GM18907 (cell line): ENCODE results near the gene TBCD.
"Not testable (repeated sequence)": the region's sequence is repeated elsewhere in the genome, so short reads cannot be mapped to it uniquely, and the experiment has no call there.

Experiments
- ATAC-seq: cut with Tn5 transposase; IDR thresholded peaks from one replicate; pipeline ENCODE4 v1.9.1; 2021; ENCODE audit warnings: mild to moderate bottlenecking, moderate library complexity; ENCODE audit not compliant: unreplicated experiment

The TBCD gene

GRCh38 chr17:82985973-82986372, 234.1 kb downstream of the TBCD start:
- ATAC-seq, result no peak

GRCh38 chr17:82989051-82989450, 237.2 kb downstream of the TBCD start:
- not testable (repeated sequence) for ATAC-seq

GRCh38 chr17:82989881-82990280, 238.0 kb downstream of the TBCD start:
- no peak for ATAC-seq

DNA sequence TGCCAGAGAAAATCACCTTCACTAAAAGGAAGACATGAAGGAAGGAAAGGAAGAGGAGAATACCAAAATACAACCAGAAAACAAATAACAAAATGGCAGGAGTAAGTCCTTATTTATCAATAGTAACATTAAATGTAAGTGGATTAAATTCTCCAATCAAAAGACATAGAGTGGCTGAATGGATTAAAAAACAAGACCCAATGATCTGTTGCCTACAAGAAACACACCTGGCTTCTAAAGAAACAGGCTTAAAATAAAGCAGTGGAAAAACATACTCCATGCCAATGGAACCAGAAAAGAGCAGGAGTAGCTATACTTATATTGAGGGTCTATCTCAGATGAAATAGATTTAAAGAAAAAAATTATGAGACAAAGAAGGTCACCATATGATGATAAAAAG, 241.1 kb downstream of the TBCD start:
- ATAC-seq, result no peak
